WTC11 (cell line): ENCODE results near the gene ADIPOQ.

ENCODE experiments used
- FOXJ3 ChIP-seq: sonication (generic); formaldehyde crosslinking; IDR thresholded peaks from 2 replicates; pipeline ENCODE4 v1.9.0; 2021; ENCODE audit warnings: missing genetic modification reagents, mild to moderate bottlenecking, borderline replicate concordance
- TCF7 ChIP-seq: sonication (generic); formaldehyde crosslinking; IDR thresholded peaks from 2 replicates; pipeline ENCODE4 v1.8.0; 2022; ENCODE audit warnings: mild to moderate bottlenecking, low read depth, missing genetic modification reagents, moderate library complexity
- ZNF232 ChIP-seq: sonication (generic); formaldehyde crosslinking; IDR thresholded peaks from 2 replicates; pipeline ENCODE4 v1.8.0; 2022; ENCODE audit warnings: mild to moderate bottlenecking, missing genetic modification reagents

GRCh38 chr3:186843039-186843432, 526 bp downstream of the ADIPOQ start:
- TF ChIP-seq FOXJ3 (CRISPR knock-in tag) (no peak), TCF7 (no peak), ZNF232 (CRISPR knock-in tag) (no peak)
